ENCODE measurements around the gene PRKAR1B.

GRCh38 chr7:549891-550625, 177.0 kb downstream of the PRKAR1B start:
- TF ChIP-seq POLR2AphosphoS5 (IDR thresholded peaks at IDR 0.05) (no peak), CTCF (IDR thresholded peaks at IDR 0.05) (no peak)

Measured in stomach (tissue), 4 donors.